GM04503 (cell line): ENCODE data around the gene NFASC.

Experiments used
- DNase-seq: peaks from one replicate; pipeline ENCODE4 v3.0.0-alpha.2; 2012; ENCODE audit warnings: low read depth

NFASC gene

DNA sequence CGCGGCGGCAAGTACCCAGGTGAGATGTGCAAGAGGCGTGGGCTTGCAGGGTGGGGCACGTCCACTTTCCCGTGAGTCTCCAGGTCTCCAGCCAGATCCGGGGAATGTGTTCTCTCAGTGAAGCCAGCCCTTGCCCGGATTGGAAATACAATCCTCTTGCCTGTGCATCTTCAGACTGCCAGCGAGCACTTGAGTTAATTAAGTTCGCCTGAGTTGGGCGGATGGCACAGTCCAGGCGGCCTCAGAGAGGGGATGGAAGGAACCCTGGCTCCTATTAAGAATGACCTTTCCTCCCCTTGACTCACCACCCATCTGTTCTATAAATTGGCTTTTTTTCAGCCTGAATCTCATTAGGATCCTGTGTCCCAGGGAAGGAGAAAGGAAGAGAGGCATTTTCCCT lies 139.0 kb downstream of the NFASC start:
- DNase-seq: no peak

GRCh38 chr1:205012391-205013140 lies 141.9 kb downstream of the NFASC start:
- DNase-seq: no peak

- DNase-seq: no peak
Measured at GRCh38 chr1:205013683-205014367, 143.2 kb downstream of the NFASC start.

GRCh38 chr1:205014783-205015182 lies 144.1 kb downstream of the NFASC start:
- no peak for DNase-seq

DNA sequence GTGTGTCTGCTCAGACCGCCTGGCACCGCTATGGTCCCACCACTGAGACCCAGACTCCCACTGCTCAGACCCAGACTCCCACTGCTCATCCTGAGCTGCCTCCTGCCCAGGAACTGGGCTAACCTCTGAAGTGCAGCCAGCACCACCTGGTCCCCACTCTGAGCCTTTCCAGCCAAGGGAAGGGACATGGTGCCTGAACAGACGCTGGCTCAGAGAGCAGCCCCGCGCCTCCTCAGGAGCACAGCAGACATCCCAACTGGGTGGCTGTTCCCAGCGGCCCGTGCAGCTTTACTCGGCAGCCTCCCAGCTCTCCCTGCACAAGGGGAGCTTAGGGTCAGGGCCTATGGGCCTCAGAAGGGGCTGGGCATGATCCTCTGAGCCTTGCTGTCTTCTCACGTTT lies 144.6 kb downstream of the NFASC start:
- DNase-seq: no peak

DNA sequence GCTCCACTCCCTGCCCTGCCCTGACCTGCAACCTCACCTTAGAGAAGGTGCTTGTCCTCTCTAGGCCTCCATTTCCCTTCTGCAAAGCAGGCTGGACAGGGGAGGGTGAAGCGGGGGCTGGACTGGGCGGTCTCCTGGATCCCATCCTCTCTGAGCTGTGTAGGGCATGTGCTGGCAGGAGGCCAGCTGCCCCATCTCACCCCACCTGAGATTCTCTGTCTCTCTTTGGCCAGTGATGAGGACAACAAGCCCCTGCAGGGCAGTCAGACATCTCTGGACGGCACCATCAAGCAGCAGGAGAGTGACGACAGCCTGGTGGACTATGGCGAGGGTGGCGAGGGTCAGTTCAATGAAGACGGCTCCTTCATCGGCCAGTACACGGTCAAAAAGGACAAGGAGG lies 145.4 kb downstream of the NFASC start:
- no peak for DNase-seq

- no peak for DNase-seq
Measured at GRCh38 chr1:205016584-205016983, 145.9 kb downstream of the NFASC start.

GRCh38 chr1:205017001-205017400 lies 146.3 kb downstream of the NFASC start:
- DNase-seq: no peak

DNA sequence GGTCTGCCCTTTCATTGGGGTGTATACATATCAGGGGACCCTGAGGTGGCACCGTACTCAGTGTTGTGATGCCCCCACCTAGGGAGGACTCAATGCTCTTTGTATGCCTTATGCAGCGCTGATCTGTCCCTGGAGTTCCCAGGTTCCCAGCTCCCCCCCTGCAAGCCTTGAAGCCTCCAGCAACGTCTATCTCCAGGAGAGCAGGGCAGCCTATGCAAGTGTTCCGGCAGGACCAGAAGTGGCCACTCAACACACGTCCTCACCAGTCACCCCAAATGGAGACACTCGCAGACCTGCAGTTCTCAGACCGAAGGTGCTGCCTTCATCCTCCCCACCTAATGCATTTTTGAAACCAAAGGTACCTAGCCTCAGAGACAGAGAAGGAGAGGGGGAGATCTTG lies 147.1 kb downstream of the NFASC start:
- no peak for DNase-seq

- no peak for DNase-seq
Measured at GRCh38 chr1:205018381-205018780, 147.7 kb downstream of the NFASC start.

DNA sequence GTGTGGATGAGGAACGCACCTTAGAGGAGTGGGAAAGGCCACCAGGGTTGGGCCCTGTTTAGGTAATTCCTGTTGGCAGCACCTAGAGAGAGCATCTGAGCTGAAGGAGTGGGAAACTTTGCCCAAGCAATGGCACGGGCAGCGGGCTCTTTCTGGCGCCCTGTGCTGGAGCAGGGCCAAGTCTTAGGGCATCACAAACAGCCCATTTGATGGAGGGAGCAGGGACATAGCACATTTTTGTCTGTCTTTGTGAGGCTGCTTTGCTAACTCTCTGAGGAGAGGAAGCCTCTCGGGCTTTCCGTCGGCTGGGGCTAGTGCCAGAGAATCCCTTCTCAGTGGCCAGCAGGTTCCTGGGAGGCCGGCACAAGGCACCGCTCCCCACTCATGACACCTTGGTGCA lies 149.8 kb downstream of the NFASC start:
- no peak for DNase-seq

GRCh38 chr1:205024679-205025078 lies 154.0 kb downstream of the NFASC start:
- no peak for DNase-seq

GRCh38 chr1:205025239-205025638 lies 154.6 kb downstream of the NFASC start:
- no peak for DNase-seq

DNA sequence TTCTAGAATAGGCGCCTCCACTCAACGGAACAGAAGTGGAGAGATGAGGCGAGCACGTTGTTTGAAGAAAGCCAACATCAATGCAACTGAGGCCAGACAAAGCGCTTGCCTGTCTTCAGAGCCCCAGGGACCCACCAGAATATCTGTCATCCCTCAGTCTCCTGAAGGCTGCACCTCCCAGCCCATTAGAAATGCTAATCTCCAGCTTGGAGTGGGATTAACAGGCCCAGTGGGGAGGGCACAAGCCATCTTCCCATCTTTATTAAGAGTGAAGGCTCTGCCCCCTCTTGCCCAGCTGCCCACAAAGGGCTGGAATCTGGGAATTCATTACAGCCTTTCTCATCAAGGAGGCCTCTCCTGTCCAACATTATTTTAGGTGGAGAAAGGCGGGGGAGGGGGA lies 155.5 kb downstream of the NFASC start:
- no peak for DNase-seq

DNA sequence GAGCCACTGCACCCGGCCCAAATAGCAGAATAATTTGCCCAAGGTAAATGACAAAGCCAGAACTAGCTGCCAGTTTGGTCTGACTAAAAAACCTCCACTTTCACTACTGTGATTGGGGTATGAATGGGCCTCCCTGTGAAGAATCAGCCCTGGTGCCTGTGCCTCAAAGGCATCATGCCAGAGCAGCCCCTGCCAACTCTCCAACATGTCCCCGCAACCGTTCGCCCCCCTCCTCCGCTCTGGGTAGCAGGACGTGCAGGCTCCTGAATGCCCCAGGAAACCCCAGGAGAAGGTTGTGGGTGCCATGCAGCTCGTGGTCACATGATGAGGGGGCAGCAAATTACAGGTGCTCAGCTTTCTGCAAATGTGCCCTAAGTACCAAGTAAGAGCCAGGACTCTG lies 157.7 kb downstream of the NFASC start:
- no peak for DNase-seq

- no peak for DNase-seq
Measured at GRCh38 chr1:205028924-205029323, 158.3 kb downstream of the NFASC start.

- no peak for DNase-seq
Measured at GRCh38 chr1:205030241-205030640, 159.6 kb downstream of the NFASC start.

DNA sequence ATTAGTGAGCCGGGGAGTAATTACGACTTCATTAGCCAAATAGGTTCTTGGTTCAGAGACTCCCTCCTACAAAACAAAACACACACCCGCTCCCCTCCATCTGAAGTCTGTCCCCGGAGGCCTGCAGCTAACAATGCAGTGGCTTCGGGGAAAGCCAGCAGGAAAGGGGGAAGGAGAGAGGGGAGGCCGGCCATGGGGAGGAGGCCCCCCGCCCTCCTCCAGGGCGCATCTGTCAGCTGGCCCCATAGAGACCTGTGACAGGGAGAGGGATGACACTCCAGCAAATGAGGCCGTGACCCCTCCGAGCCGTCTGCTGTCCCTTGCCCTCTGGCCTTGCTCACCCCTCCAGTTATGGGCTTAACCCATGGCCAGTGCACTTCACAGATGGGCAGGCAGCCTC lies 160.2 kb downstream of the NFASC start:
- DNase-seq: no peak

DNA sequence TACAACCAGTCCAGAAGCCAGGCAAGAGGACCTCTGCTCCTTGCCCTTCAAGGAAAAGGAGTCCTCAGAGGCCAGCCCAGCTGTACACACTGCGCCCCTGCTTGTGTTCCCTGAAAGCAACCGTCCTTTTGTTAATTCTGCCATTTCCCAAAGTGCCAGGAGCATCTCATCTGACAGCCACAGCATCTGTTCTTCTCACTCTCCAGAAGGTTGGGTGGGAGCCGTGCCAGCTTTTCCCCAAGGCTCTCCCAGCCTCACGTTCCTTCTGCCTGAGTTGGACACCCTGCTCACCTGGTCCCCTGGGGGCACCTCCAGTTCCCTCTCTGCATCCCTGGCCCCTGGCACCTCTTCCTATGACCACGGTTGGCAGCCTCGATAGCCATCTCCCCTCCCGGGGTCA lies 161.8 kb downstream of the NFASC start:
- no peak for DNase-seq

- no peak for DNase-seq
Measured at GRCh38 chr1:205037539-205037938, 166.9 kb downstream of the NFASC start.

DNA sequence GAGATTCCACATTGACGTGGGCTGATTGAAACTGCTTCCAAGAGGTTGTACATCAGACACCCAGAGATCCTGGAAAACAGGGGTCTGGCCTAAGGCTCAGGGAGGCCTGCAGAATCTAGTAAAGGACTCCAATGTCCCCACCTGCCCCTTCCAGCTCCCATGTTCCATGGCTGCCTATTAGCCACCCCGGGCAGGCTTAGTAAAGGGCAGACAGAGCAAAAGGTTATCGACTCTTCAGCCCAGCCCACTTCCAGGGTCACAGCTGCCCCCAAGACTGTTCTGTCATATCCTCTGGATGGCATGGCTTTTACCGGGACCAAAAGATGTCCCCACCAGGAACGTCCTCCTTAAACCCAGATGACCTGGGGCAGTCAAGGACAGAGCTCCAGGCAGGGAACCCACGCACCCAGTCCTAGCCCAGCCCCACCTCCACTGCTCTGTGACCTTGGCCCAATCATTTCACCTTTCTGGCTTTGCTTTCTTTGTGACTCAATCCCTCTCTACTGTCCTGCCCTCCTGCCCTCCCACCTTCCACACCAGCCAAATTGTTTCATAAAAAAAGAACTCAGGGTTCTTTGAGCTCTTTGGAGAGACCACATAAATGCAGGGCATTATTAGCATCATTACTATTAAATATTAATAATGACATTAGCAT lies 167.6 kb downstream of the NFASC start:
- DNase-seq: no peak

DNA sequence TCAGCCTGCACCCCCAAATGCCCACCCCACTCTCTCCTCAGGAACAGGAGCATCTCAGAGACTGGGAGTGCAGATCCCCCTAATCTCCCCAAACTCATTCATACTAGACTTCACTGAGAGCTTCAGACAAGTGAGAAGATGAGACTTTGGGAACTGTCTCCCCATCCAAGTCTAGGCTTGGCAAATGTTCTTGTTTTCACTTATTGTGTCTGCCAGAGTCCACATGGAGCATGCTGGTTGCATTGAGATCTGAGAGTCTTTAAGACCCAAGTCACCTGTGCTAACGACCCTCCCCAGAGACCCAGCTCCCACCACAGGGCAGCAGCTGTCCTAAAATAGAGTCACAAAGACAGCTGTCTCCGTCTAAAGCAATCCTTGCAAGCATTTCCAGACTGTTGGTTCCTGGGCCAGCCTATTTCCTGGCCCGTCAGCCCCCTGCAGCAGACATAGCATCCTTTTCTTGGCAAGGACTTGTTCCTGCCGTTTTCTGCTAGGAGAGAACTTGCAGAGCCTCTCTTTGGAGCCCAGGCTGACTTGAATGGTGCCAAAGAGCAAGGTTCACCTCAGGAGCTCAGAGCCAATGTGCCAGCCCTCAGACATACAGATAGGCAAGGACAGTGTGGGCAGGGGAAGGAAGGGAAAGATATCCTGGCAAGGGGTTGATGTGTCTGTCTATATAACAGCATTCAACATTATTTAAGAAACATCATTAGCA lies 170.5 kb downstream of the NFASC start:
- DNase-seq: no peak
